HepG2 (cell line): ENCODE data around the gene TCFL5. TPM values are rescaled to one million over a fixed set of nuclear protein-coding genes. Genes with fewer than 3 reads are reported as not detected.
A peak's percentile ranks its signal among the peaks of the same experiment; 100 is the strongest.

ENCODE experiments used
- NFKBIZ ChIP-seq: IDR thresholded peaks from 2 replicates; pipeline ENCODE4 v1.6.1; 2018; ENCODE audit warnings: missing genetic modification reagents, missing compliant biosample characterization
- RAD21 ChIP-seq: fragments of 450-650 bp; formaldehyde crosslinking; IDR thresholded peaks from 2 replicates; pipeline ENCODE4 v1.5.0; 2020; ENCODE audit warnings: mild to moderate bottlenecking
- TAF1 ChIP-seq: sonication (generic); formaldehyde crosslinking; IDR thresholded peaks from 2 replicates; pipeline ENCODE4 v1.4.0; 2020; ENCODE audit warnings: missing genetic modification reagents
- ZNF407 ChIP-seq: sonication (generic); formaldehyde crosslinking; IDR thresholded peaks from one replicate; pipeline ENCODE4 v1.5.1; 2020; ENCODE audit warnings: mild to moderate bottlenecking, missing genetic modification reagents; ENCODE audit errors: not compliant biosample characterization
- polyA plus RNA-seq, 8 experiments: library from polyadenylated mRNA; depleted of rRNA in 3 of 8; stranded (reverse) in 7 of 8; unstranded in 1 of 8; fragments of >200 nt; fragmentation: Illumina TruSeq in 4 of 8; extraction: Trizol in 4 of 8; gene quantifications; 2 replicates each; pipeline versions ENCODE4 v1.2.1 to v1.2.3, GENCODE V29; 2011 to 2016; ENCODE audit warnings: low read depth in 4 of 8, missing spikeins in 1 of 8, mixed read lengths in 1 of 8; ENCODE audit not compliant: insufficient read depth in 1 of 8
- total RNA-seq, 5 experiments: library from RNA; depleted of rRNA; stranded (reverse); fragments of >200 nt; fragmentation: Illumina TruSeq; extraction: Trizol; gene quantifications; 2 replicates each; pipeline ENCODE4 v1.2.3, GENCODE V29; 2016; ENCODE audit warnings: low read depth in 1 of 5
- TF ChIP-seq, protein P1 (sequence below), 2 experiments: sonication (generic) in 1 of 2; formaldehyde crosslinking in 1 of 2; IDR thresholded peaks; 2 replicates each; pipeline versions ENCODE4 v1.4.0 to v1.6.1; 2016 to 2020; ENCODE audit warnings: borderline replicate concordance in 1 of 2, low read depth in 1 of 2, mild to moderate bottlenecking in 1 of 2, missing genetic modification reagents in 1 of 2
- TF ChIP-seq, protein P2 (sequence below): sonication (generic); formaldehyde crosslinking; IDR thresholded peaks from 2 replicates; pipeline ENCODE4 v1.5.0; 2020; ENCODE audit warnings: missing genetic modification reagents, mild to moderate bottlenecking, borderline replicate concordance

TCFL5 gene
- total and polyA plus RNA-seq, 2 of the 13 experiments (the other 11 are each of a cell fraction or from before 2014, with no cell fraction given), result 14.8 to 20.0 TPM

DNA sequence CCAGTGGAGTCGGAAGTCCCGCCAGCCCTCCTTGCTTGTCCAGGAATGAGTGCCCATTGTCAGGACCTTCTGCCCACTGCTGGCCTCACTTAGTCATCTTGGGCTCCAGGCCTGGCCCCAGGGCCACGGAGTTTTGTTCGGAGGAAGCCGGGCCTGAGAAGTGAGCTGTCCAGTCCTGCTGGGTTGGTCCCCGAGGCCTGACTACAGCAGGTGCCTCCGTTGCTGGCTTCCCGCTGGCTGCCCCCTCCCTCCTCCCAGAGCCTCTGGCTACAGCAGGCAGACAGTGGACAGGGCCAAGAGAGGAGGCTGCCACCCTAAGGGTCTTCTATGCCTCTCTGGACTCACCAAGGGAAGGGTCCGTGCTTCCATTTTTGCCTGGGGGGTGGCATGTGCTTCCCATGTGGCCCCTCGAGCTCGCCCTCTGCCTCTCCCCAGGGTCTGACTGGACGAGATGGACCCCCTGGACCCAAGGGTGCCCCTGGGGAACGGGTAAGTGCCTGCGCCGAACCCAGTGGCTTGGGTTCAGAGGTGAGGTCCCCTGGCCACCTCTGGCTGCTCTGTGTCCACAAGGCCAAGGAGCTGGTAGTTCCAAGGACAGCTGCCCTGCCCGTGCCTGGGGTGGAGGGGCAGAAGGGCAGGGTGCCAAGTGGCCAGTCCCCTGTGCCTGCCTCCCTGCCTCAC, 42.0 kb downstream of the TCFL5 start (continued):
- TF ChIP-seq, protein P1, sequence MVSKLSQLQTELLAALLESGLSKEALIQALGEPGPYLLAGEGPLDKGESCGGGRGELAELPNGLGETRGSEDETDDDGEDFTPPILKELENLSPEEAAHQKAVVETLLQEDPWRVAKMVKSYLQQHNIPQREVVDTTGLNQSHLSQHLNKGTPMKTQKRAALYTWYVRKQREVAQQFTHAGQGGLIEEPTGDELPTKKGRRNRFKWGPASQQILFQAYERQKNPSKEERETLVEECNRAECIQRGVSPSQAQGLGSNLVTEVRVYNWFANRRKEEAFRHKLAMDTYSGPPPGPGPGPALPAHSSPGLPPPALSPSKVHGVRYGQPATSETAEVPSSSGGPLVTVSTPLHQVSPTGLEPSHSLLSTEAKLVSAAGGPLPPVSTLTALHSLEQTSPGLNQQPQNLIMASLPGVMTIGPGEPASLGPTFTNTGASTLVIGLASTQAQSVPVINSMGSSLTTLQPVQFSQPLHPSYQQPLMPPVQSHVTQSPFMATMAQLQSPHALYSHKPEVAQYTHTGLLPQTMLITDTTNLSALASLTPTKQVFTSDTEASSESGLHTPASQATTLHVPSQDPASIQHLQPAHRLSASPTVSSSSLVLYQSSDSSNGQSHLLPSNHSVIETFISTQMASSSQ (IDR thresholded peaks at IDR 0.05; ENCODE audit: low read depth), result no peak
- TF ChIP-seq, protein P1 (CRISPR knock-in tag; IDR thresholded peaks at IDR 0.05; ENCODE audit: borderline replicate concordance), result 0 out of 2 replicates have a peak, but pooled peaks have one; percentile 46
- TF ChIP-seq ZNF407 (CRISPR knock-in tag) (peak; percentile 53), NFKBIZ (CRISPR knock-in tag) (no peak), TAF1 (CRISPR knock-in tag) (0 out of 2 replicates have a peak, but pooled peaks have one; percentile 23), RAD21 (peak; percentile 6; the same call in 1 of the 2 replicates)
- TF ChIP-seq, protein P2, sequence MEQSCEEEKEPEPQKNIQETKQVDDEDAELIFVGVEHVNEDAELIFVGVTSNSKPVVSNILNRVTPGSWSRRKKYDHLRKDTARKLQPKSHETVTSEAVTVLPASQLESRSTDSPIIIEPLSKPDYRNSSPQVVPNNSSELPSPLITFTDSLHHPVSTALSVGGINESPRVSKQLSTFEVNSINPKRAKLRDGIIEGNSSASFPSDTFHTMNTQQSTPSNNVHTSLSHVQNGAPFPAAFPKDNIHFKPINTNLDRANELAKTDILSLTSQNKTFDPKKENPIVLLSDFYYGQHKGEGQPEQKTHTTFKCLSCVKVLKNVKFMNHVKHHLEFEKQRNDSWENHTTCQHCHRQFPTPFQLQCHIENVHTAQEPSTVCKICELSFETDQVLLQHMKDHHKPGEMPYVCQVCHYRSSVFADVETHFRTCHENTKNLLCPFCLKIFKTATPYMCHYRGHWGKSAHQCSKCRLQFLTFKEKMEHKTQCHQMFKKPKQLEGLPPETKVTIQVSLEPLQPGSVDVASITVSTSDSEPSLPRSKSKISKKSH (CRISPR knock-in tag), result peak; percentile 19; the same call in 1 of the 2 replicates
- TF ChIP-seq, all 625 proteins: peak for 32
